DMS53 treated with DMSO at 0.1 percent for 48 hours (cell line): Measurements from ENCODE around the gene AFAP1.

ENCODE experiments used
- DNase-seq: peaks from one replicate; lab custom pipeline; 2025; ENCODE audit not compliant: unreplicated experiment; lab: John Stamatoyannopoulos, UW

AFAP1 gene

GRCh38 chr4:7847206-7847605 is 92.5 kb downstream of the AFAP1 start:
- no peak for DNase-seq

DNA sequence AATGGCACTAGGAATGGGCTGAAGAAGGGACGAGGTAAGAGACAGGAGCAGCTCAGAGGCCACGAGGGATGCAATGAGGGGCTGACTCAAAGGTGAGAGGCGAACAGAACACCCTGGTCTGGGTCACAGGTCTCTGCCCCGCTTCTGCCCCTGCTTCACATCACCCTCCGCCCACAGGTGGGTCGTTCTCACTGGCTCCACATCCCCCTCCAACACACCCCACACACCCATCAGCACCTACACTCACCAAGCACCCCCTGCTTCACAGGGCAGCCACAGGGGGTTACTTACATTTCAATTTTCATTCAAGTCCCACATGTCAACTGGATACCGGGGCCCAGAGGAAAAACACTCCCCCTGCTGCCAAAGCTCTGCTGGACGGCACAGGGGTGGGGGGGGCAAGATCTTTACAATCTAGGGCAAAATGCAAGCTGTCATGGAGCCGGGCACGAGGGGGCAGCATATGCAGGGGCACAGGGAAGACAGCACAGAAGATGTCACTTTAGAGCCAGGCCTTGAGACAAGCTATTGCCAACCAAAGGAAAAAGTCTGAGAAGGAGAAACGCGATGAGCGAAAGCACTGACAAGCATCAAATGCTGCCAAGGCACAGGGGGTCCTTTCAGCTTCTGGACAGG is 94.0 kb downstream of the AFAP1 start:
- no peak for DNase-seq

DNA sequence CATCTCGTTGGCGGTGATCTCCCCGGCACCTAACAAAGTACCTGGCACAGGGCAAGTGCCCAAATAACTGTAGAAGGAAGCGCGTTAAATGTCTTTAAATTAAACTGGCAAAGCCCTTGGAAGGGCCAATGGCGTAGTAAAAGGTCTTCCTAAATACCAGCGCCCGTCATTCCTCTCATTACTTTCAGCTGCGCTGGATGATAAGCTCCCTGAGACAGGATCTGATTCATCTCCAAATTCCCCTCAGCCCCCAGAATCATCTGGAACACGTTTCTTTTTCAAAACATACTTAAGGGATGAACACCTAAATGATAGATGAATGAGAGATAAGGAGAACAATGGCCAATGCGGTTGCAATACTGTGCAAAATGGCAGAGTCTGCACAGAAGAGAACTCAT is 95.1 kb downstream of the AFAP1 start:
- no peak for DNase-seq

- peak; percentile 31 for DNase-seq
Measured at GRCh38 chr4:7843831-7844593, 95.6 kb downstream of the AFAP1 start.

- no peak for DNase-seq
Measured at GRCh38 chr4:7842384-7843279, 97.0 kb downstream of the AFAP1 start.

DNA sequence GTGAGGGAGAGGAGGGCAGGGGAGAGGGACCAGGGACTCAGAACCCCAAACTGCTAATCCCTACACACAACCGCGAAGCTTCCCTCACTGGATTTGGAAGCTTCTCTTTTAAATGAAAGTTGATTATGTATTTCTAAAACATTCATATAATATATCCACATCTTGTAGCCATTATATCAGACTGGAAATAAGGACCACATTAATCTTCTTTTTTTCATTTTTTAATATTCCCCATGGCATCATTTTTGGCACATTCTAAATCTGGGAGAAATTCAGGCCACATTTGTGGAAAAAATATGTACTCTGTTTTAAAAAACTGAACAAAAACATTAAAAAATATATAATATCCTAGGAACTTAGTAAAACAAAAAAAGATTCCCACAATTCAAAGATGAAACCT is 97.8 kb downstream of the AFAP1 start:
- no peak for DNase-seq

GRCh38 chr4:7841071-7841470 is 98.6 kb downstream of the AFAP1 start:
- DNase-seq: no peak

- no peak for DNase-seq
Measured at GRCh38 chr4:7839856-7840255, 99.8 kb downstream of the AFAP1 start.

- no peak for DNase-seq
Measured at GRCh38 chr4:7838136-7838782, 101.4 kb downstream of the AFAP1 start.

DNA sequence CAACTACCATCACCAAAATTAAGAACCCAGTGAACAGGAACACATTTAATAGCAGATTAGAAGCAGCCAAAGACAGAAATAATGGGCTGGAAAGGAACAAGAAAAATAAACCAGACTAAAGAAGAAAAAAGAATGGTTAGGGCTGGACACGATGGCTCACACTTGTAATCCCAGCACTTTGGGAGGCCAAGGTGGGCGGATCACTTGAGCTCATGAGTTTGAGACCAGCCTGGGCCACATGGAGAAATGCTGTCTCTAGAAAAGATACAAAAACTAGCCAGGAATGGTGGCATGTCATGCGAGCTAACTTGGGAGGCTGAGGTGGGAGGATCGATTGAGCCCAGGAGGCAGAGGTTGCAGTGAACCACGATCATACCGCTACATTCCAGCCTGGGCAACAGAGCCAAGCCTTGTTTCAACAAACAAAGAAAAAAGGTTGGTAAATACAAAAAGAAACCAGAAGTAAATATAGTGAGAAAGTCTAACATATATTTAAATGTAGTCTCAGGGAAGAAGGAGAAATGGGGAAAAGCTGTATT is 102.0 kb downstream of the AFAP1 start:
- DNase-seq: no peak

DNA sequence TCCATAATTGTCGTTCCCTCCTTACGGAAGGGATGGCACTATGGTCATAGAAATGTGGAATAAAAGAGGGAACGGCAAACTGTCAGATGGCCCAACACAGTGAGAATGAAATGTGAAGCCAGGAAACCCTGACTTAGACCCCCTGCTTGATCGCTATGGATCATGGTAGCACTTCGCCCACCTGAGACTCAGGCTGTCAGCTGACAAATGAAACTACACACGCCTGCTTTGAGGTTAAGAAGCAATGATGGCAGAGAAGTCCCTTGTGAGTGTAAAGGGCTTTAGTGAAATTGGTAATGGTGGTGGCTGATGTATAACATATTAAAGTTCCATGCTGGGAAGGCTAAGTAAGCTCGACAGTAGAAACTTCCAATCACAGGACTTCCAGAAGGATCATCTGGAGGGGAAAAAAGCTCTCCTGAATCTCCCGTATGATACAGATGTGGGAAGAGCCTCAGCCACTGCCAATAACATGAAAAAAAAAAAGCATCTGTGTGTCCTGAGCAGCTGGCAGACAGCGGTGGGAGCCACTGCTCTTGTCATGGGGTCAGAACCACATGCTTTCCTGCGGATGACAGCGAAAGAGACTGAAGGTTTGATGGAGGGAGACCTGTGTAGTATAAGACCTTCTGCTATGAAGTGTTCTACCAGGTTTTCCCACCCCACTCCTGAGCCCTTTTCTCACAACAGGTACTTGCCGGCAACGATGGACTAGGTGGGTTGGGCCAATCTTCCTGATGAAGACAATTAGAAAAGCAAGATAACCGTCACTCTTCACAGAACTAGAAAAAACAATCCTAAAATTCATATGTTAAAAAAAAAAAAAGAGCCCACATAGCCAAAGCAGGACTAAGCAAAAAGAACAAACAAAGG is 107.6 kb downstream of the AFAP1 start:
- no peak for DNase-seq

GRCh38 chr4:7831330-7831729 is 108.3 kb downstream of the AFAP1 start:
- DNase-seq: no peak

DNA sequence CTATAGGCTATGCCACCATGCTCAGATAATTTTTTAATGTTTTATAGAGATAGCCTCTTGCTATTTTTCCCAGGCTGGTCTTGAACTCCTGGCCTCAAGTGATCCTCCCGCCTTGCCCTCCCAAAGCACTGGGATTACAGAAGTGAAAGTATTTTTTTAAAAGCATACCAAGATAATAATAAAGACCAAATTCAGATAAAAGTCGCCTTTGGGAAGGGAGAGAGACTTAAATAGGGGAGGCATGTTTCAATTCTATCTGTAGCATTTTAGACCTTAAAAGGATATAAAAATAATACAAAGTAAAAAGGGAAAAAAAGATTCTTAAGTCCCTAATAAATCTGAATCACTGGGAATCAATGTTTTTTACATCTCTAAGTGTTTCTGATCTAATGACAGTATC is 108.9 kb downstream of the AFAP1 start:
- DNase-seq: no peak

- no peak for DNase-seq
Measured at GRCh38 chr4:7829652-7830580, 109.7 kb downstream of the AFAP1 start.

GRCh38 chr4:7828793-7829301 is 110.8 kb downstream of the AFAP1 start:
- no peak for DNase-seq

DNA sequence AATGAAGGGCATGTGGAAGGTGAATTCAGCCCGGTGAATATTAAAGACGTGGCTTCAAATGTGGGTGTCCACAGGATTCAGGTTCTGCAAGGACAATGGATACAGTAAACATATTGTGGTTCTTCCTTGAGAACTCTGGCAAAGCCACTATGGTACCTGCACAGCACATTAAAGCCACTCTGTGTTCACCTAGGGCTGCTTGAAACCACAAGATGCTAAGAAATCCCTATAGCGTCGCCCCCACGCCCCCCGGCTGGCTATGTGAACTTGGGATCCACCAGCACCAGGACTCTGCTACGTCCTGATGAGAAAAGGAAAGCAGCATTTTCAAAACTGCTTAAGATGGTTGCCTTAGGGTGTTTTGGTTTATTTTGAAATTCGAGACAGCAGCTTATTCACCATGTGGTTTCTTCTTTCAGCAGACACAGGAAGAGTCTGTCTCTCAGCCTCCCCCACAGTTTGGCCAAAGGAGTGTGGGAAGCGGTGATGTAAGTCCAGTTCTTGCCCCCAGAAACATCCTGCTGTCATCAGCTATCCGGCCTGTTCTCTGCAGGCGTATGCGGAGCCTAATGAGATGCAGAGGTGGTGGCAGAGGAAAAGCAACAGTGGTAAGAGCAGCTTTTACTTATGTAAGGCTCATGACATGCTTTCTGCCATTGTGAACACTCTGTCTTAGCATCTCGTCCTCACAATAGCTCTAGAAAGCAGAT is 111.5 kb downstream of the AFAP1 start:
- DNase-seq: no peak

DNA sequence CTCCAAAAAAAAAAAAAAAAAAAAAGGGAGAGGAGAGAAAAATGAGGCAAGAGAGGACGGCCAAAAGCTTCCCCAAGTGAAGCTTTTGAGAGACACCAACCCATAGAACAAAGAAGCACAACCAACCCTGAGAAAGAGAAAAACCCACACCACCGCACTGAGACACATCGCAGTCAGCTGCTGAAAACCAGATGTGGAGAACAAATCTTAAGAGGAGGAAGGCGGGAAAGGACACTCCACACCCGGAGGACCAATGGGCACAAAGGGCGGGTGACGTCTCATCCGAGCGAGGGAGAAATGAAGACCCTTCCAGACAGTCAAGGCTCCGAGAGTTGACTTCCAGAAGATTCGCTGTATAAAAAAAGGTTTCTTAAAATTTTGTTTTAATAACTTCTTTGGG is 112.1 kb downstream of the AFAP1 start:
- no peak for DNase-seq

DNA sequence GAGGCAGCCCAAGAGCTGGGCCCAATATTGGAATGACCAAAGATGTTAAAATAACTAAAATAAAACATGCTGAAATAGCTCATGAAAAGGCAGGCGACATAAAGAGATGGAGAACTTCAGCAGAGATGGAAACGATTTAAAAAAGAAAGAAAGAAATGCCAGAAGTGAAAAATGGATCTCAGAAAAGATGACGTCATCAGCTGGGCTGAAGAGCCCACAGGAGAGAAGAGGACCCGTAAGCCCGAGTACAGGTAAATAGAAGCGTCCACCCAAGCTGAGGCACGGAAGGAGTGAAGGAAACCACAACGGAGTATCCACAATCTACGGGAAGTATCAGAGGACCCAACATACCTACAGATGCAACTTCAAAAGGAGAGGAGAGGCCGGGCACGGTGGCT is 112.8 kb downstream of the AFAP1 start:
- DNase-seq: no peak
